CD4-positive, alpha-beta T cell treated with Interleukin-15 for 1 hour (primary cell): ENCODE data around the gene CX3CL1.
"Not testable (repeated sequence)": the region's sequence is repeated elsewhere in the genome, so short reads cannot be mapped to it uniquely, and the experiment has no call there.

Source experiments
- DNase-seq: peaks from one replicate; pipeline ENCODE4 v3.0.0-alpha.2; 2020

The CX3CL1 gene

DNA sequence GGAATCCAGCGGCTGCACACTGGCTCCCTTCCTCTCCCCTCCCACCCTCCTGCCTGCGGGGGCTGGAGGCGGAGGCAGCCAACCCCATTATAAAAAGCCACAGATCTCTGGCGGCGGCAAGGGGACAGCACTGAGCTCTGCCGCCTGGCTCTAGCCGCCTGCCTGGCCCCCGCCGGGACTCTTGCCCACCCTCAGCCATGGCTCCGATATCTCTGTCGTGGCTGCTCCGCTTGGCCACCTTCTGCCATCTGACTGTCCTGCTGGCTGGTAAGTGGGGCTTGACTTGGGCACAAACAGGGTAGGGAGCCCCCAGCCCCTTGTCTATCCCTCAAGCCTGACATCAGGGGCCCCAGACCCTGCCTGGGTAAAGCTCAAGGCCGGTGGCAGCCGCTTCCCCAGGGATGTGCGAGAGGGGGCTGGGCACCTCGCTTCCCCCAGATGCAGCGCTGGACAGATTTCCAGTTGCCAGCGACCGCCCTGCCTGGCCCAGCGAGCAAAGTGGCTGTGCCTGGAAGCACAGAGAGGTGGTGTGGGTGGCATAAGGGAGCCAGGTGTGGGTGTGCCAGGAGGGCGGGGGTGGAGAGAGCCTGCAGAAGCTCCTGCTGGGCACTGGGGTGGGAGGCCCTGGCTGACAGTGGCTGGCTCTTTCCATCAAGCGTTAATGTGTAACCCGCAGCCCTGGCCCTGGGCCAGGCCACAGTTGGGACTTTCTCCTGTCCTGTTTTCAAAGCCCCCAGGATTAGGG, at the start of gene CX3CL1:
Gene CX3CL1, plus strand, starts transcription at position 119 of the 745 bp plus-strand sequence. Its CDS starts 79 bp downstream, at position 198.
- no peak for DNase-seq

DNA sequence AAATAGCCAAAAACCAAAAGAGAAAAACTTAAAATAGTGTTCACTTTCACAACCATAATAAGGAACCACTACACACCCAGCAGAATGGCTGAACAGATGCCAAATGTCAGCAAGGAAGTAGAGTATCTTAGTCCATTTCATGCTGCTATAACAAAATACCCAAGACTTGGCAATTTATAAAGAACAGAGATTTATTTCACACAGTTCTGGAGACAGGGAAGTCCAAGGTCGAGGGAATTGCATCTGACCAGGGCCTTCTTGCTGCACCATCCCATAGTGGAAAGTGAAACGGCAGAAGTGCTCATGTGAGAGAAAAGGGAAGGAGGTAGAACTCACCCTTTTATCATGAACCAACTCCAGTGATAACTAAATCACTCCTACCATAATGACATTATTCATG, 47.5 kb upstream of the CX3CL1 start:
- no peak for DNase-seq

DNA sequence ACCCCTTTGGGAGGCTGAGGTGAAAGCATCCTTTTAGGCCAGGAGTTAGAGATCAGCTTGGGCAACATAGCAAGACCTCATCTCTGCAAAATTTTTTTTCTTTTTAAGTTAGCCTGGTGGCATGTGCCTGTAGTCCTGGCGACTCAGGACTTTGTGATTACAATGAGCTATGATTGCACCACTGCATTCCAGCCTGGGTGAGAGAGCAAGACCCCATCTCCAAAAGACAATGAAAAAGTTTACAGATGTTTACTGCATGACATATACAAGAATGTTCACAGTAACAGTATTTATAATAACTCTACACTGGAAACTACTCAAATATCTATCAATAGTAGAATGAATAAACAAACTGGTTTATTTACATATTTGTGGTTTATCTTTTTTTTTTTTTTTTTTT, 46.8 kb upstream of the CX3CL1 start:
- DNase-seq: no peak

DNA sequence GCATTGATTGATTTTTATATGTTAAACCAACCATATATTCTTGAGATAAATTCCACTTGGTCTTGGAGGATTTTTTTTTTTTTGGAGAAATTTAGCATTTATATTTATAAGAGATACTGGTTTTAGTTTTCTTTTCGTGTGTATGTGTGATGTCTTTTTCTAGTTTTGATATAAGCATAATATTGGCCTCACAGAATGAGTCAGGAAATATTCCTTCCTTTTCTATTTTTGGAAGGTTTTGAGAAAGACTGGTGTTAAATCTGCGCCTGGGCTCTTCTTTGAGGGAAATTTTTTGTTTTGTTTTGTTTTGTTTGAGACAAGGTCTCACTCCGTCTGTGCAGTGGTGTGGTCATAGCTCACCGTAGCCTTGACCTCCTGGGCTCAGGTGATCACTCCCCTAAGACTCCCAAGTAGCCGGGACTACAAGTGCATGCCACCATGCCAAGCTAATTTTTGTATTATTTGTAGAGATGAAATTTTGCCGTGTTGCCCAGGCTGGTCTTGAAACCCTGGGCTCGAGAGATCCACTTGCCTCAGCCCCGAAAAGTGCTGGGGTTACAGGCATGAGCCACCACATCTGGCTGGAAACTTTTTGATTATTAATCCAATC, 42.5 kb upstream of the CX3CL1 start:
- no peak for DNase-seq

DNA sequence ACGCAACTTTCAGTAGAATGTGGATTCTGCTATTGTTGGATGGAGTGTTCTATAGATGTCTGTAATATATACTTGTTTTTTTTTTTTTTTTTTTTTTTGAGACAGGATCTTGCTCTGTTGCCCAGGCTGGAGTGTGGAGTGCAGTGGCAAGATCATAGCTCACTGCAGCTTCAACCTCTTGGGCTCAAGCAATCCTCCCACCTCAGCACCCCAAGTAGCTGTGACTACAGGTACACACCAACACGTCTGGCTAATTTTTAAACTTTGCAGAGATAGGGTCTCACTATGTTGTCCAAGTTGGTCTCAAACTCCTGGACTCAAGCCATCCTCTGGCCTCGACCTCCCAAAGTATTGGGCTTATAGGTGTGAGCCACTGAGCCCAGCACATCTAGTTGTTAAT, 40.9 kb upstream of the CX3CL1 start:
- DNase-seq: no peak

DNA sequence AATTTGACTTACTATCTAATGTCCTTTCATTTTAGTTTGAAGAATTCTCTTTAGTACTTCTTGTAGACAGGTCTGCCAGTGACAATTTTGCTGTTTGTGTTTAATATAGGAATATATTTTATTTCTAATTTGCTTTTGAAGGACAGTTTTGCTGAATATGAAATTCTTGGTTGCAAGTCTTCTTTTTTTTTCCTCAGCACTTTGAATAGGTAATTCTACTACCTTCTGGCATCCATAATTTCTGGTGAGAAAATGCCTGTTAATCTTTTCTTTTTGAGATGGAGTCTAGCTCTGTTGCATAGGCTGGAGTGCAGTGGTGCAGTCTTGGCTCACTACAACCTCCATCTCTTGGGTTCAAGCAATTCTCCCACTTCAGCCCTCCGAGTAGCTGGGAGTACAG, 38.9 kb upstream of the CX3CL1 start:
- no peak for DNase-seq

DNA sequence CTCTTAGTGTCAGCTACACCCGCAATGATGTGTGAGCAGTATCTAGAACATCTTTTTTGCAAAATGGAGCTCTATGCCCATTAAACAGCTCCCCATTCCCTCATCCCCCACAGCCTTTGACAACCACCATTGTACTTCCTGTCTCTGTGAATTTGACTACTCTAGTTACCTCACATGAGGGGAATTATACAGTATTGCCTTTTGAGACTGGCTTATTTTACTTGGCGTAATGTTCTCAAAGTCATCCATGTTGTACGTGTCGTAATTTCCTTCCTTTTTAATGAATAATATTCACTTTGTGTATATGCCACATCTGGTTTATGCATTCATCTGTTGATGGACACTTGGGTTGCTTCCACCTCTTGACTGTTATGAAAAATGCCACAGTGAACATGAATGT, 36.9 kb upstream of the CX3CL1 start:
- DNase-seq: no peak

DNA sequence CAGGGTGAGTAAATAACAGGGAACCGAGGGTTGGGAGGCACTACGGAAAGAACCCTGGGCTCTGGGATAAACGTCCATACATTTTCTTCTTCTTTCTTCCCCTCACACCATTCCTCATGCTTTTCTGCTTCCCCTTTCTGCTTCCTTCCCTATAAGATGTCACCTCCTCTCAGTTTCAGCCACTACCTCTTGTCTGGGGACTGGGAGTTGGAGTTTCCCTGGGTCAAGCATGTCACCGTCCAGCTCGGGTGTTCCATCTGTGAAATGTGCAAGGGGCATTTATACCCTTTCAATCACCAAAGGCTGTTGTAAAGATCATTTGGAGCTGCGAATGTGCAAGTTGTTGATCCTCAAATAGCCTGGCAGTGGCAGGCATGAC, 31.2 kb upstream of the CX3CL1 start:
- DNase-seq: no peak

DNA sequence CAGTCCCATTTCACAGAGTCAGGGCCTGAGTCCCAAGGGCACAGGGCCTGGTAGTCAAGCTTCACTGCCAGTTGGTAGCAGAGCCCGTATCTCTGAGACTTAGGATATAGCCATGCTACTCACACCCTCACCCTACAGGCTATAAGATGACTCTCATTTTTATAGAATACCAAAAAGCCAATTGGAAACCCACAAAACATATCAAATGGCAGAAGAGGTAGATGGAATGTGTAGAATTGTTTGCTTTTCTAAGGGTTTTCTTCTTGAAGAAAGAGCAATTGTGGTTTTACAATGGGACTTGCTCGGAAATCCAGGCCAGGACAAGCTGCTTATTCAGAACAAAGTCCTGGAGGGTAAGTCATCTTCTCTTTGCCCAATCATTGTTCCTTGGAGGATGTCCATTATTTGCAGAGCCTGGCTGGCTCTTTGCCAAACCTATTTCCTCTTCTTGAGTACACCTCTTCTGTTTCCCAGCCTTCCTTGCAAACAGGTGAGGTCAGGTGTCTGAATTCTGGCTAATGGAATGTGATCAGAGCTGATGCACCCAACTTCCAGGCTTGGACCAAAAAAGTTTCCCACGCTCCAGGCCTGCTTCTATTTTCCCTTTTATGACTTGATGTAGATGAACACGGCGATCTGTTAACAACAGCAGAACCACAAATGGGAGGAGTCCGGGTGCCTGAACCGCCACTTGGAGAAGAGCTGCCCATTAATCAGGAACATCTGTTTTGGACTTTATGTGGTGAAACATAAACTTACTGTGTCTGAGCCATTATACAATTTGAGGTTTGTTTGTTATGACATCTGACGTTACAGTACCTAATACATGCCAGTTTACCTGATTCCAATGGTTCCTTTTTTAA, 30.6 kb upstream of the CX3CL1 start:
- DNase-seq: no peak

DNA sequence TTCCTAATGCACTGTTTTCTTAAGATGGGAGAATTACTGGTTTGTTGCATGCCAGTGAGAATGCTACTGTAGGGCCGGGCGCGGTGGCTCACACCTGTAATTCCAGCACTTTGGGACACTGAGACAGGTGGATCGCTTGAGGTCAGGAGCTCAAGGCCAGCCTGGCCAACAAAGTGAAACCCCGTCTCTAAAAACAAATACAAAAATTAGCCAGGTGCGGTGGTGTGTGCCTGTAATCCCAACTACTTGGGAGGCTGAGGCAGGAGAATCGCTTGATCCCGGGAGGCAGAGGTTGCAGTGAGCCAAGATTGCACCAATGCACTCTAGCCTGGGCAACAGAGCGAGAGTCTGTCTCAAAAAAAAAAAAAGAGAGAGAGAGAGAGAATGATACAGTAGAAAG, 29.7 kb upstream of the CX3CL1 start:
- DNase-seq: not testable (repeated sequence)

DNA sequence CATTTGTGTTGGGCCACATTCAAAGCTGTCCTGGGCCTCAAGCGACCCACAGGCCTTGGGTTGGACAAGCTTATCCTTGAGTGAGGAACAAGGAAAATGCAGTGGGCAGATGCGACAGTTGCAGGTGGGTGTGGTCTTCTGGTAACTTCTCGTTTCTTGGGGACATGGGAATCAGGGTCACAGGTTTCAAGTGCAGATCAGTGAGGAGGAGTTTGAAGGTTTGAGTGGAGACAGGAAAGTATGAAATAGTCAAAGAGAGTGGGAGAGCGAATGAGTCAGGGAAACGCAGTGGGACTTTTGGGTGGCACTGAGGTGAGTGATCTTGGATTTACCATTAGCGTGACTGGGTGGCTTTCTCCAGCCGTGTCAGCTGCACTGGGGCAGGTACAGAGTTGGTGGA, 29.1 kb upstream of the CX3CL1 start:
- DNase-seq: no peak

DNA sequence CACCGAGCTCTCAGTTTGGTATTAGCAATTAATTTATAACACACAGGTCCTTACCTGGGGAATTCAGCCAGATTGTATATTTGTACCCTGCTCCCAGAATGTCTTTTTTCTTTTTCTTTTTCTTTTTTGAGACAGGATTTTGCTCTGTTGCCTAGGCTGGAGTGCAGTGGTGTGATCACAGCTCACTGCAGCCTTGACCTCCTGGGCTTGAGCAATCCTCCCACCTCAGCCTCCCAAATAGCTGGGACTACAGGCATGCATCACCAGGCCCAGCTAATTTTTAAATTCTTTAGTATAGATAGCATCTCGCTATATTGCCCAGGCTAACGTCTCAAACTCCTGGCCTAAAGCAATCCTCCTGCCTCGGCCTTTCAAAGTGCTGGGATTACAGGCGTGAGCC, 28.2 kb upstream of the CX3CL1 start:
- DNase-seq: not testable (repeated sequence)

DNA sequence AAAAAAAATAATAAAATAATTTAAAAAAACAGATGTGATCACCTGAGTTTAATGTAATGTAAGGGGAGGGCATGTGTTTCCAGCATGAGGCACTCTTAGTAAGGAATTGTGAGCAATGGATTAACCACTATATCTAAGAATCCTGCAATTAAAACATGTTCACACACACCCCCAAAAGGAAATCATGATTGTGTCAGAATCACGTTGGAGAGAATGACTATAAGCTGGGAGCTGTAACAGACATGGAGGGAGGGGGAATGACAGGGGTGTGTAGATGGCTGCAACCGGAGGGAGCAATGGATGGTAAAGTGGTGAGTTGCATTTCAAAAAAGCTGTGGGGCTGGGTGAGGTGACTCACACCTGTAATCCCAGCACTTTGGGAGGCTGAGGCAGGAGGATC, 27.3 kb upstream of the CX3CL1 start:
- DNase-seq: no peak

DNA sequence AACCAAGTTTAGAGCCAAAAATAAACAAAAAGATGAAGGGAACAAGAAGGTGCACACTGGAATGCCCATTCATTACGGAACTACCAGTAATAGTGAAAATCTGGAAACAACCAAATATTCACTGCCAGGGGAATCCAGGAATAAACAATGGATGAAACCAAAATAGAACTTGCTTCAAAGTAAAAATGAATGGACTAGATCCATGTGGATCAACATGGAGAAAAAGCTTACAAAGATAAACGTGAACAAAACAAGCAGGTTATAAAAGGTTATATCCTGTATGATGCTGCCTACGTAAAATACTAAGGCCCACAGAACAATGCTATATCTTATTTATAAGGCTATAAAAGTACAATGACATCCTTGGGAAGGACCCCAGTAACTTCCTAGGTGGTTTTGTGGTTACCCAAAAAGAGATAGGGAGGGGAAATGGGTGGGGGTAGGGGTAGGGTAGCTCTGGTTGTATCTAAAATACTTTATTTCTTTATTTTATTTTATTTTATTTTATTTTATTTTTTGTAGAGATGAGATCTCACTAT, 26.6 kb upstream of the CX3CL1 start:
- no peak for DNase-seq

DNA sequence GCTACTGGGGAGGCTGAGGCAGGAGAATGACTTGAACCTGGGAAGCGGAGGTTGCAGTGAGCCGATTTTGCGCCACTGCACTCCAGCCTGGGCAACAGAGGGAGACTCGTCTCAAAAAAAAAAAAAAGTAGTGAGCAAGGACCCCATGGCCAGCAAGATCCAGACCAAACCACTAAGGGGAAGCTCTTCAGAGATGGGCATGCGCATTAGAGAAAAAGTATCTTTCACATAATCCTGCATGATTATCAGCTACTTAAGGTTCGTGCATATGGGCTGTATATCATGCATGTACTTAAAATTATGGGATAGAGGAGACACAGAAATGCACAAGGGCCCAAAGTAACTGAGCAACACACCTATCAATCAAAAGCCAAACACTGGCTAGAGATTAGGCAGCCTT, 24.4 kb upstream of the CX3CL1 start:
- no peak for DNase-seq

DNA sequence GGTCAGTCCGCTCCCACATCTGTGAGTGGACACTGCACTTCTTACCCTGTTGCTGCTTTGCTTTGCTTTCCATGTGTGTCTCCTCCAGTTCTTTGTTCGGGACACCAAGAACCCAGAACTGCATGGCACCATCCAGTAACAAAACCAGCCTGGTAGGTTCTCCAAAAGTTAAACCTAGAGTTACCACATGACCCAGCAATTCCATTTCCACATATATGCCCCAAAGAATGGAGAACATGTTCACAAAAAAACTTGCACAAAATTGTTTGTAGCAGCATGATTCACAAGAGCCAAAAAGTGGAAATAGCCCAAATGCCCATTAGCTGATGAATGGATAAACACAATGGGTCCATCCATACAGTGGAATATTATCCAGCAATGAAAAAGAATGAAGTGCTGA, 24.0 kb upstream of the CX3CL1 start:
- DNase-seq: no peak

DNA sequence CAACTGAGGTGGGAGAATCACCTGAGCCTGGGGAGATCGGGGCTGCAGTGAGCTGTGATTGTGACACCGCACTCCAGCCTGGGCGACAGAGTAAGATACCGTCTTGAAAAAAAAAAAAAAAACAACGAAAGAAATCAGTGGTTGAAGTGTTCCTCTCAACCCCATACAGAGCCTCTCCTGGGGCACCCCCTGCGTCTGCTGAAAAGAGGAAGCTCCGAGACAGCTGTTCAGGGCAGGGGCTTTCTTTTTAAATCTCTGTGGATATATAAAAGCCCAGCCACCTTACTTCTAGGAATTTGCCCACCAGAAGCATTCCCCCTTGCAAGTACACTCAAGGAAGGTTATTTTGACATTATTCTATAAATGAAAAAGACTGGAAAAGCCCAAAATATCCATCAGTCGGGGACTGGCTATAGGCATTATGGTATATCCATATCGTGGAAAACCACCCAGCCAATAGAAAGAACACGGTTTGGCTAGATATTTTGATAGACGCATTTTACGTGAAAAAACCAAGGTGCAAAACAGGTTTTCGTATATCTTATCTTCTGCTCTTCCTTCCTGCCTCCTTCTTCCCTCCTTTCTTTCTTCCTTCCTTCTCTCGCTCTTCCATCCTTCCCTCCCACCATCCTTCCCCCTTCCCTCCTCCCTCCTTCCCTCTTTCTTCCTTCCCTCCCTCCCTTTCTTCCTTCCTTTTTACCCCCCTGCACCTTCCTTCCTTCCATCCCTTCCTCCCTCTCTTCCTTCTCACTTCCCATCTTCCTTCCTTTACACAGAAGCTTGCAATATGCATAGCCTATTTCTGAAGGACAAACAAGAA, 22.9 kb upstream of the CX3CL1 start:
- peak; percentile 72 for DNase-seq

DNA sequence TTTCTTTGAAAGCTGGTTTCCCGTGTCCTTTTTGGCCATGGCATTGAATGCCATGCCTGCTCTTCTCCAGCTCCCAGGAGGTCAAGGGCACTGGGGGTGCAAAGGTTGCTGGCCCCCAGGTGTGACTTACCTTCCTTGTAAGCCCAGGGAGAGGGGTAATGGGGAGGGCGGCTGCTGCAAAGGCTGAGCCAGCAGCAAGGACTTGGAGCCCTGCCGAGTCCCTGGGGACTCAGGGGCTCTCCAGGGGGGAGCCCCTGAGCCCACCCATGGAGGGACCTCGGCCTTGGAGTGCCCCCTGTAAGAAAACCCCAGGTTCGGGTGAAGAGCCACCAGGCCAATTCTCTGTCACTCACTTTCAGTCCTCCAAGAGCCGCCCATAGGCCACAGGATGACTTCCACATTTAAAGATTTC, 19.6 kb upstream of the CX3CL1 start:
- DNase-seq: no peak

DNA sequence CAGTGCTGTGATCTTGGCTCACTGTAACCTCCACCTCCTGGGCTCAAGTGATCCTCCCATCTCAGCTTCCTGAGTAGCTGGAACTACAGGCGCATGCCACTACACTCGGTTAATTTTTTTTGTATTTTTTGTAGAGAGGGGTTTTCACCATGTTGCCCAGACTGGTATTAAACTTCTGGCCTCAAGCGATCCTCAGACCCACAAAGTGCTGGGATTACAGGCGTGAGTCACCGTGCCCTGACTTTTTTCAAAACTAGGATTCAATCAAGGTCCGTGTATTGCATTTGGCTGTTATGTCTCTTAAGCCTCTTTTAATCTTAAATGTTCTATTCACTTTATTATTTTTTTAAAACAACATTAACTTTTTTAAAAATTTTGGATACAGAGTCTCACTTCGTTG, 18.0 kb upstream of the CX3CL1 start:
- DNase-seq: no peak

DNA sequence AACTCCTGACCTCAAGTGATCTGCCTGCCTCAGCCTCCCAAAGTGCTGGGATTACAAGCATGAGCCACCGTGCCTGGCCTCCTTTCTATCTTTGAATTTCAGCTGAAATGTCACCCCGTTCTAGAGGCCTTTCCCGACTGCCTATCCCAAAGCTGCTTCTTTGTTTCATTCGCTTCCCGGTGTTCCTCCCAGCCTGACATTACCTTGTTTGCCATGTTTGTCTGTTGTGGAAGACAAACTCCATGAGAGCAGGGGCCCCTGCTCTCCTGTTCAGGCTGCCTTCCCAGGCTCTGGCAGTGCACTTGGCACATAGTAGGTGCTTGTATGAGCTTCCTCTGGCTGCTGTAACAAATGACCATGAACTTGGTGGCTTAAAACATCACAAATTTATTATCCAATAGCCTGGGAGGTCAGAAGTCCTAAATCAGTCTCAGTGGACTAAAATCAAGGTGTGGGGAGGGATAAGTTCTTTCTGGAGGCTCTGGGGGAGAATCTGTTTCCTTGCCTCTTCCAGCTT, 16.3 kb upstream of the CX3CL1 start:
- no peak for DNase-seq

DNA sequence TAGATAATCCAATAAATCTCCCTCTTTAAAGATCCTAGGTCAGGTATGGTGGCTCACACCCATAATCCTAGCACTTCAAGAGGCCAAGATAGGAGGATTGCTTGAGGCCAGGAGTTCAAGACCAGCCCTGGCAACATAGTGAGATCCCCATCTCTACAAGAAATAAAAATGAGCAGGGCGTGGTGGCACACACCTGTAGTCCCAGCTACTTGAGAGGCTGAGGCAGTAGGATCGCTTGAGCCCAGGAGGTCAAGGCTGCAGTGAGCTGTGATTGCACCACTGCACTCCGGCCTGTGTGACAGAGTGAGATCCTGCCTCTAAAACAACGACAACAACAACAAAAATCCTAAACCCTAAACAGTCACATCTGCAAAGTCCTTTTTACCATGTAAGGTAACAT, 15.7 kb upstream of the CX3CL1 start:
- no peak for DNase-seq

DNA sequence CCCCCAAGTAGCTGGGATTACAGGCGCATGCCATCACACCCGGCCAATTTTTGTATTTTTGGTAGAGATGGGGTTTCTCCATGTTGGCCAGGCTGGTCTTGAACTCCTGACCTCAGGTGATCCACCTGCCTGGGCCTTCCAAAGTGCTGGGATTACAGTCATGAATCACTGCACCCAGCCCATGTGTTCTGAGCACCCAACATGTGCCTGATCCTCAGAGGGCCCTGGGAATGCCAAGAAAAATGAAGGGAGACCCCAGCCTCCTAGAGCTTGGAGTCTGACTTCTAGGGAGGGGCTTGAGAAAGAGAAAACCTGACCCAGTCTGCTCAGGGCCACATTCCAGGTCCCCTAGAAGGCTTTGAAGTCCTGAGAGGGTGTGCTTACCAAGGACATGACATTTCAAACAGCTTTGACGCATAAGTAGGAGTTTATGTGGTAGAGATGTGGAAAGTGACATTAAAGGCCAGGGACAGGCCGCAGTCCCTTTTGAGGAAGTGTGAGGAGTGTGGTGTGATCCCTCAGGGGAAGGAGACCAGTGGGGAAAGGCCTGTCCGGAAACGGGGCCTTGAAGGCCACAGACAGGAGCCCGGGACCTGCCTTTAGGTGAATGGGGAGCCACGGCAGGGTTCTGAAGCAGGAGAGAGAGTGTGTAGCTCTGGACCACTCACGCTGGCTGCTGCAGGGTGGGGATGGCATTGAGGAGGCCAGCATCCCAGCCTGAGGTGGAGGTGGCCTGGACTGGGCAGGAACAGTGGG, 14.8 kb upstream of the CX3CL1 start:
- peak; percentile 31 for DNase-seq
